ENCODE data around the gene STPG2. TPM values are rescaled to one million over a fixed set of nuclear protein-coding genes. Genes with fewer than 3 reads are reported as not detected.
A peak's percentile ranks its signal among the peaks of the same experiment; 100 is the strongest.

Gene STPG2
- total and polyA plus RNA-seq, 3 experiments from 2014 or later: not detected

GRCh38 chr4:97819294-97819693, 324.0 kb downstream of the STPG2 start:
- peaks cover 0 to 17% (median 6%) of the 10 kb centered on the region in 5 donors for H3K9me3 Mint-ChIP-seq
- Histone ChIP-seq H3K4me3 (ENCODE audit: low read length) (no peak overlapping the region), H3K9me3 (ENCODE audit: low read length) (no peaks in the 10 kb centered on the region), H3K27me3 (ENCODE audit: insufficient read depth, low read length, poor library complexity, severe bottlenecking) (no peaks in the 10 kb centered on the region), H3K36me3 (ENCODE audit: insufficient read depth, low read length) (no peaks in the 10 kb centered on the region), H3K27ac (ENCODE audit: low read depth, low read length) (no peak overlapping the region), H3K4me1 (ENCODE audit: insufficient read depth, low read length) (no peaks in the 10 kb centered on the region)
- no peak overlapping the region for H3K4me3 Mint-ChIP-seq
- DNase-seq: no peak
- CTCF ChIA-PET: no interaction called here
- no peaks in the 10 kb centered on the region for H3K4me1 Mint-ChIP-seq
- POLR2A ChIA-PET: no interaction called here
- no peaks in the 10 kb centered on the region for H3K27me3 Mint-ChIP-seq
- H3K27ac Mint-ChIP-seq: no peak overlapping the region
- no peaks in the 10 kb centered on the region for H3K36me3 Mint-ChIP-seq

GRCh38 chr4:97812768-97813167, 330.5 kb downstream of the STPG2 start:
- Mint-ChIP-seq H3K27me3 (no peaks in the 10 kb centered on the region), H3K4me1 (no peaks in the 10 kb centered on the region), H3K36me3 (no peaks in the 10 kb centered on the region), H3K9me3 (peaks cover 0 to 6% (median 0%) of the 10 kb centered on the region in 5 donors), H3K4me3 (no peak overlapping the region), H3K27ac (no peak overlapping the region)
- Histone ChIP-seq H3K4me3 (ENCODE audit: low read length) (no peak overlapping the region), H3K27me3 (ENCODE audit: insufficient read depth, low read length, poor library complexity, severe bottlenecking) (no peaks in the 10 kb centered on the region), H3K27ac (ENCODE audit: low read depth, low read length) (no peak overlapping the region), H3K9me3 (ENCODE audit: low read length) (no peaks in the 10 kb centered on the region), H3K36me3 (ENCODE audit: insufficient read depth, low read length) (no peaks in the 10 kb centered on the region), H3K4me1 (ENCODE audit: insufficient read depth, low read length) (no peaks in the 10 kb centered on the region)
- no peak for DNase-seq
- ChIA-PET CTCF (no interaction called here), POLR2A (no interaction called here)

GRCh38 chr4:97786306-97786920, 356.9 kb downstream of the STPG2 start:
- H3K4me1 ChIP-seq (ENCODE audit: insufficient read depth, low read length): no peaks in the 10 kb centered on the region
- Mint-ChIP-seq H3K9me3 (peaks cover 2 to 16% (median 6%) of the 10 kb centered on the region in 5 donors), H3K27ac (no peak overlapping the region), H3K4me1 (no peaks in the 10 kb centered on the region), H3K4me3 (no peak overlapping the region), H3K27me3 (peaks cover 0 to 2% of the 10 kb centered on the region in 2 donors), H3K36me3 (no peaks in the 10 kb centered on the region)
- DNase-seq: no peak
- no peak overlapping the region for H3K4me3 ChIP-seq (ENCODE audit: low read length)
- ChIA-PET CTCF (no interaction called here), POLR2A (no interaction called here)
- H3K27ac ChIP-seq (ENCODE audit: low read depth, low read length): no peak overlapping the region
- H3K36me3 ChIP-seq (ENCODE audit: insufficient read depth, low read length): no peaks in the 10 kb centered on the region
- H3K9me3 ChIP-seq (ENCODE audit: low read length): no peaks in the 10 kb centered on the region
- no peaks in the 10 kb centered on the region for H3K27me3 ChIP-seq (ENCODE audit: insufficient read depth, low read length, poor library complexity, severe bottlenecking)

GRCh38 chr4:97778174-97778573, 365.1 kb downstream of the STPG2 start:
- H3K9me3 ChIP-seq (ENCODE audit: low read length): no peaks in the 10 kb centered on the region
- H3K4me1 ChIP-seq (ENCODE audit: insufficient read depth, low read length): no peaks in the 10 kb centered on the region
- POLR2A ChIA-PET: no interaction called here
- Mint-ChIP-seq H3K27me3 (no peaks in the 10 kb centered on the region), H3K9me3 (peaks cover 0 to 11% (median 7%) of the 10 kb centered on the region in 5 donors), H3K4me1 (no peaks in the 10 kb centered on the region), H3K36me3 (no peaks in the 10 kb centered on the region), H3K4me3 (no peak overlapping the region), H3K27ac (no peak overlapping the region)
- H3K36me3 ChIP-seq (ENCODE audit: insufficient read depth, low read length): no peaks in the 10 kb centered on the region
- no peak overlapping the region for H3K4me3 ChIP-seq (ENCODE audit: low read length)
- H3K27me3 ChIP-seq (ENCODE audit: insufficient read depth, low read length, poor library complexity, severe bottlenecking): no peaks in the 10 kb centered on the region
- CTCF ChIA-PET: no interaction called here
- H3K27ac ChIP-seq (ENCODE audit: low read depth, low read length): no peak overlapping the region
- no peak for DNase-seq

GRCh38 chr4:97774347-97774989, 368.8 kb downstream of the STPG2 start:
- Mint-ChIP-seq H3K4me1 (no peaks in the 10 kb centered on the region), H3K9me3 (peaks cover 0 to 2% (median 0%) of the 10 kb centered on the region in 5 donors), H3K36me3 (no peaks in the 10 kb centered on the region), H3K27ac (peak overlapping the region in 1 of 8 donors; percentile 14), H3K4me3 (no peak overlapping the region), H3K27me3 (no peaks in the 10 kb centered on the region)
- no peaks in the 10 kb centered on the region for H3K36me3 ChIP-seq (ENCODE audit: insufficient read depth, low read length)
- no peaks in the 10 kb centered on the region for H3K27me3 ChIP-seq (ENCODE audit: insufficient read depth, low read length, poor library complexity, severe bottlenecking)
- H3K4me1 ChIP-seq (ENCODE audit: insufficient read depth, low read length): no peaks in the 10 kb centered on the region
- ChIA-PET POLR2A (no interaction called here), CTCF (no interaction called here)
- no peak overlapping the region for H3K4me3 ChIP-seq (ENCODE audit: low read length)
- no peaks in the 10 kb centered on the region for H3K9me3 ChIP-seq (ENCODE audit: low read length)
- H3K27ac ChIP-seq (ENCODE audit: low read depth, low read length): no peak overlapping the region
- no peak for DNase-seq

- no peak overlapping the region for H3K4me3 Mint-ChIP-seq
- ChIA-PET CTCF (no interaction called here), POLR2A (no interaction called here)
- Histone ChIP-seq H3K4me3 (ENCODE audit: low read length) (no peak overlapping the region), H3K4me1 (ENCODE audit: insufficient read depth, low read length) (no peaks in the 10 kb centered on the region), H3K27ac (ENCODE audit: low read depth, low read length) (no peak overlapping the region), H3K9me3 (ENCODE audit: low read length) (no peaks in the 10 kb centered on the region), H3K27me3 (ENCODE audit: insufficient read depth, low read length, poor library complexity, severe bottlenecking) (no peaks in the 10 kb centered on the region), H3K36me3 (ENCODE audit: insufficient read depth, low read length) (no peaks in the 10 kb centered on the region)
- H3K4me1 Mint-ChIP-seq: no peaks in the 10 kb centered on the region
- no peak for DNase-seq
- H3K36me3 Mint-ChIP-seq: no peaks in the 10 kb centered on the region
- no peak overlapping the region for H3K27ac Mint-ChIP-seq
- peaks cover 0 to 7% (median 0%) of the 10 kb centered on the region in 5 donors for H3K9me3 Mint-ChIP-seq
- no peaks in the 10 kb centered on the region for H3K27me3 Mint-ChIP-seq
Measured at GRCh38 chr4:97770222-97770621, 373.1 kb downstream of the STPG2 start.

- Mint-ChIP-seq H3K27me3 (no peaks in the 10 kb centered on the region), H3K4me1 (no peaks in the 10 kb centered on the region)
- POLR2A ChIA-PET: no interaction called here
Measured at GRCh38 chr4:97762115-97762512, 381.2 kb downstream of the STPG2 start.

GRCh38 chr4:97761445-97762114, 381.7 kb downstream of the STPG2 start:
- Histone ChIP-seq H3K27ac (ENCODE audit: low read depth, low read length) (no peak overlapping the region), H3K36me3 (ENCODE audit: insufficient read depth, low read length) (no peaks in the 10 kb centered on the region), H3K4me1 (ENCODE audit: insufficient read depth, low read length) (no peaks in the 10 kb centered on the region), H3K27me3 (ENCODE audit: insufficient read depth, low read length, poor library complexity, severe bottlenecking) (no peaks in the 10 kb centered on the region), H3K4me3 (ENCODE audit: low read length) (no peak overlapping the region), H3K9me3 (ENCODE audit: low read length) (no peaks in the 10 kb centered on the region)
- H3K4me1 Mint-ChIP-seq: no peaks in the 10 kb centered on the region
- ChIA-PET CTCF (no interaction called here), POLR2A (no interaction called here)
- no peak overlapping the region for H3K4me3 Mint-ChIP-seq
- no peaks in the 10 kb centered on the region for H3K36me3 Mint-ChIP-seq
- H3K27ac Mint-ChIP-seq: no peak overlapping the region
- H3K9me3 Mint-ChIP-seq: peaks cover 0 to 6% (median 3%) of the 10 kb centered on the region in 5 donors
- no peak for DNase-seq
- H3K27me3 Mint-ChIP-seq: no peaks in the 10 kb centered on the region

More at GRCh38 chr4:97762115-97762512, 381.2 kb downstream of the STPG2 start:
- no peaks in the 10 kb centered on the region for H3K36me3 Mint-ChIP-seq
- H3K4me3 Mint-ChIP-seq: no peak overlapping the region
- Histone ChIP-seq H3K4me3 (ENCODE audit: low read length) (no peak overlapping the region), H3K4me1 (ENCODE audit: insufficient read depth, low read length) (no peaks in the 10 kb centered on the region), H3K9me3 (ENCODE audit: low read length) (no peaks in the 10 kb centered on the region), H3K36me3 (ENCODE audit: insufficient read depth, low read length) (no peaks in the 10 kb centered on the region), H3K27me3 (ENCODE audit: insufficient read depth, low read length, poor library complexity, severe bottlenecking) (no peaks in the 10 kb centered on the region), H3K27ac (ENCODE audit: low read depth, low read length) (no peak overlapping the region)
- CTCF ChIA-PET: no interaction called here
- no peak overlapping the region for H3K27ac Mint-ChIP-seq
- no peak for DNase-seq
- H3K9me3 Mint-ChIP-seq: peaks cover 0 to 6% (median 3%) of the 10 kb centered on the region in 5 donors

Data from CD8-positive, alpha-beta memory T cell (primary cell).